CD4-positive, alpha-beta T cell treated with Interleukin-6 at 100 ng/mL for 8 hours (primary cell): ENCODE measurements around the gene STARD6.
A peak's percentile ranks its signal among the peaks of the same experiment; 100 is the strongest.
"Not testable (repeated sequence)": the region's sequence is repeated elsewhere in the genome, so short reads cannot be mapped to it uniquely, and the experiment has no call there.

Experiments
- DNase-seq: peaks from one replicate; pipeline ENCODE4 v3.0.0-alpha.2; 2020; ENCODE audit warnings: mixed read lengths, low spot score

Gene STARD6, protein sequence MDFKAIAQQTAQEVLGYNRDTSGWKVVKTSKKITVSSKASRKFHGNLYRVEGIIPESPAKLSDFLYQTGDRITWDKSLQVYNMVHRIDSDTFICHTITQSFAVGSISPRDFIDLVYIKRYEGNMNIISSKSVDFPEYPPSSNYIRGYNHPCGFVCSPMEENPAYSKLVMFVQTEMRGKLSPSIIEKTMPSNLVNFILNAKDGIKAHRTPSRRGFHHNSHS

DNA sequence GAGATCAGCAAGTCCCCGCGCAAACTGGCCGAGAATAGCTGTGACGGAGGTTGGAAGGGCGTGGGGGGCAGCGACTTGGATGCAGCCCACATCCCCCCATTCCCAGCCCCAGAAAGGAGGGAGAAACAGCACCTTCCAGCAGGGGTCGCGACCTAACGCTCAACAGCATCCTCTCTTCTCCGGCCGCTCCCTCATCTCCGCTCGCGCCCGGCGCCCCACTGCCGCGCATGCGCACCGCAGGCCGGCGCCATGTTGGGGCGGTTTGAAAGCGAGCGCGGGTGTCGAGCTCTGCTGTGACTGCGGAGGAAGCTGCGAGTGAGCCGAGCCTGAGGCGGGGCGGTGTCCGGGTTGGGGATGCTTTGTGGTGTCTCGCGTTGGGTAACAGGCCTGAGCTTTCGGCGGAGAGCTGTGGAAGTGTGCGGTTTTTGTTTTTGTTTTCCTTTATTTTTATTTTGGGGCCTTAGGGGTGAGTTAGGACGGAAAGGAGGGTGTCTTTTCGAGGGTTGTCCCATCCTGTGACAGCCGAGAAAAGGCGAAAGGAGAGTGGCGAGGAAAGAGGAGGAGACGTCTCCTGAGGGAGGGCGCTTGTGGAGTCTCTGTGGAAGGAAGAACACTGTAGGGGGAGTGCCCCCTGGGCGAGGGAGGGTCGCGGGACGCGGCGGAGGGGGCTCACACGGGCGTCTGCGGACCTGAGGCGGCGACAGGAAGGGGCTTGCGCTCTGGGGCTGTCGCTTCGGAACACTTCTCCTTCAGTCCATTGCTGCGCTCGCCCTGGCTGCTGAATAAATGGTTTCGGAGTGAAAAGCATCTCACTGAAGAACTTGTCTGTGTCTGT, at the start of gene STARD6, which contains the start of gene C18orf54:
STARD6 (minus strand) TSS at position 199 of the 835 bp plus-strand sequence. CDS start 3,285 bp downstream, outside the sequence.
C18orf54 (plus strand) TSS at position 247 of the 835 bp plus-strand sequence. CDS start 2,667 bp downstream, outside the sequence.
- peak; percentile 91 for DNase-seq

DNA sequence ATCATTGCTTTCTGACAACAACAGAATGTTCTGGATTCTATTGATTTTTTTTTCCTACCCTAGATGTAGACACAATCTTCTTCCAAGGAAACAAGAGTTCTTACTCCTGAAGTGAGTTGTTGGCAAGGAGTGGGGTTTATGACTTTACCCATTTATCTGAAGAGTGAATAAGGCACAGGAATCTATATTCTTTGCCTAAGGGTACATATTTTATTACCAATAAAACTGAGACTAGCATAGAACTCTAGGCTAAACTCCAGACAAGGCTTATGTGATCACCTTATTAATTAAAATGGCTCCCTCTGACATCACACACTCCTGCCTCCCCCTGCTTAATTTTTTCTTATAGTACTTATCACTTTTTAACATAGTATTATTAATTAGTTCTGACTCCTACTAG, 47.6 kb upstream of the STARD6 start:
- DNase-seq = no peak

DNA sequence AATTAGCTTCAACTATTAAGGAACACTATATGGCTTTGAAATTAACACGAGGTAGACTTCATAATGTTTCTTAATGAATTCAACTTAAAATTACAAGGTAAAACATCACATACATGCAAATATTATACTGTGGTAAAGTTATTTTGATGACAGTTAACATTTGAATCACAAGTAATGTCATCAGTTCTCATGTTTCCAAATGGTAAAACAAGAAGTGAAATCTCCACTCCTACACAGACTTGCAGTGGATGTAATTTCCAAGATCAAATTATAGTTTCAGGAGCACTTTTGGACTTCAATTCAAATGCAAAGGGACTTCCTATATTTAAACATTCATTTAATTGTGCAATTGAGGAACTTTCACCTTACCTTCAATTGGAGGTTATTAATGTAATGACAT, 39.1 kb upstream of the STARD6 start:
- no peak for DNase-seq

DNA sequence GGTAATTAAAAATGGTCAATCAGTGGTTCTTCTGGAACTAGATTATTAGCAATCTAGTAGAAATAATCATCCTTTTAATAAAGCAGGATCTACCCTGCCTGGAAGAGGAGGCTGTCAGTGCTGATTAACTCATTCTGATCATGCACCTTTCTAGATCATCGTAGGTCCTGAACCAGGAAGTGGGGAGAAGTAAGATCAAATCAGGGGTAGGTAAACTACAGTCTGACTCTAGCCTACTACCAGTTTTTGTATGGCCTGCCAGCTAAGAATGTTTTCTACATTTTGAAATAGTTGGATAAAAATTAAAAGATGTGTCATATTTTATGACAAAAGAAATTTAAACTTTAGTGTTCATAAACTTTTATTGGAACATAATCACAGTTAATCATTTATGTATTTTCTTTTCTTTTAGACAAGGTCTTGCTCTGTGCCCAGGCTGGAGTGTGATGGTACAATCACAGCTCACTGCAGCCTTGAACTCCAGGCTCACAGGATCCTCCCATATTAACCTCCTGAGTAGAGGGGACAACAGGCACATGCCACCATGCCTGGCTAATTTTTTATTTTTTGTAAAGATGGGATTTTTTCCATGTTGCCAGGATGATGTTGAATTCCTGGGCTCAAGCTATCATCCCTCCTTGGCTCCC, 36.1 kb upstream of the STARD6 start:
- no peak for DNase-seq

DNA sequence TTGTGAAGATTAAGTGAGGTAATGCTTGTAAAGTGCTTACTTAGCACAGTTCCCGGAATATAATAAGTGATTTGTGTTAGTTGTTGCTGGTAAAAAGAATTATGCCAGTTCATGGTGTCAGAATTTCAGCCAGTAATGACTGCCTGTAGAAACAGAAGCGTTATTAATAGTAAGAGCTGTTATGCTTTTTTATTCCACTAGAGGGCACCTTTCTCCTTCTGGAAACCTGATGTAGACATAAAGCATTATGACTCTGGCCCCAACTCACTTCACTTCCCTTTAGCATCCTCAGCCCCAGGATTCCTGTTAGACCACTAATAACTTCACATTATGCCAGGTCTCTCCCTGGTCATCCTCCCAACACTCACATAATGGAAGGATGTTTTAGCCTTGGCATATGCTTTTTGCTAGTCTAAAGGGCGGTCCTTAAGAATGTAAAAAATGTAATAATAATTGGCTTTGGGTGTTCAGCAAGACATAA, 34.9 kb upstream of the STARD6 start:
- DNase-seq = peak; percentile 53

DNA sequence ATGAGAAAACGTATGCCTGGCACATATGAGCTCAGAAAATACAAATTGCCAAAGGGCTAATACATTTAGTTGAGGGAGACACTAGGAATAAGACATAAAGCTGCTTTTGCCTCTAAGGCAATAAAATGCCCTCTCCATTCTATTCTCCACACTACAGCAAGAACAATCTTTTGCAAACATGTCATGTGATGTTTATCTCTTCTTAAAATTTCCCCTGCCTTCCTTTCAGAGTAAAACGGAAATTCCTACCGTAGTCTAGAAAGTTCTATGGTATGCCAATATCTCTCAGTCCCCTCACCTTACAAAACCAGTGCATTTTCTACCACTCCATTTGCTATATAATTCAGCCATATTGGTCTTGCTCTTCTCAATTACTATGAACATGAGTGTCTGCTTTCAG, 33.2 kb upstream of the STARD6 start:
- DNase-seq = no peak

DNA sequence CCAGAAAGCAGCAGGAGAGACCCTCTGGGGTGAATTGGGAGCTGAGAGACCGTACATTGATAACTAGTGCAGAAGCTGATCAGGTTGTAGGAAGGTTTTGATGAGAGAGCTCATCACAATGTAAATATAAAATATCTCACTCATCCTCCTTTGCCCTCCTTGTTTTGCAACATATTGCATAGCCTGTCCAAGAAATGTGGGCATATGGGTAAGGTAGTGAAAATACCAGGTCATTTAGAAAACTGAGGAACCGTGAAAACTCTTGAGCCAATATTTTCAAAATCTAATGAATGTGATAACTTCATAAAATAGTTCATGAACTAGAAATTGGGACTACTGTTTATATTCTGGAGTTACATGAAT, 31.5 kb upstream of the STARD6 start:
- DNase-seq = no peak

DNA sequence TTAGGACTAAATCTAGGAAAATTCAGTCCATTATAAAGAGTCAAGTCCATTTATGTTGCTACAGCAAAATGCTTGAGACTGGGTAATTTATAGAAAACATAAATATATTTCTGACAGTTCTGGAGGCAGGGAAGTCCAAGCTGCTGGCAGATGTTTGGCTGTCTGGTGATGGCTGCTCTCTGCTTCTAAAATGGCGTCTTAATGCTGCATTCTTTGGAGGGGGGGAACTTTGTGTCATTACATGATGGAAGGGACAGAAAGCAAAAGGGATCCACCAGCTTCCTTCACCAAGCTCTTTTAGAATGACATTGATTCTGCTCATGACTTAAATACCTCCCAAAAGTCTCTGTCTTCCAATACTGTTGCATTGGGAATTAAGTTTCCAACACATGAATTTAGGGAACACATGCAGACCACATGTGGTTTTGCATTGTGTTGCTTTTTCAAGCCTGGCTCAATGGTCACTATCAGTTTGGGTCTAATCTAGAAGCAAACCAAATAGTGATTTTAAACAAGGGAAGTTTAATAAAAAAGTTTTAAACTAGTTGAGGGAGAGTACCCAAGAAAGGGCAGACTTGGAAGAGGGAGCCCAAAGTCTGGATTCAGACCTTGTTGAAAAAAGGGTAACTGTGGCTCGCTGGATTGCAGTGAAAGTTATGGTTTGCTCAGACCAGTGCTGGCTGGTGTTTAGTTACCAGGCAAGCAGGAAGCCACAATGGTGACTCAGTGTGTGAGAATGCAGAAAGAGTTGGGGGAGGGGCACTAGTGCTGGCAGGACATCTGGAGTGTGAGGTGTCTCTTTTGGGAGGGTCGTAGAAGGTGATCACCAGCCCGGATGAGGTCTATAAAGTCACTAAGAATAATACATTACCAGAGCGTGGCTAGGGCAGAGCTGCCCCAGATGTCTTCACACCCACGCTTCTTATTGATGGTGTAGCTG, 30.8 kb upstream of the STARD6 start:
- DNase-seq = no peak

DNA sequence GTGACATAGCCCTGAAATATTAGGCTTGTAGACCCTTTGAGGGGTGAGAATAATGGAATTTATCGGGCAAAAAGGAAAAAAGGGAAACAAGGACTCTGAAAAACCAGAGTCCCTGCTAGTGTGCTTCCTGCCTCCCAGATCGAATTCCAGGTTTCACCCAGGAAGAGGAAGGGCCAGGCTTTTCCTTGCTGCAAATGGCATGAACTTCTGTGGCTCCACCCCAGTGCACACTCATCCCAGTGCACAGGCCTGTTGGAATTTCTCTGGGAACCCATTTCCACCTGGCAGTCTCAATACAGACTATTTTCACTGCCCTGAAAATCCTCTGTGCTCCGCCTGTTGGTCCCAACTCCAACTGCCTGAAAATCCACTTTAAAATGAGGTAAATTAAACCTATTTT, 30.0 kb upstream of the STARD6 start:
- DNase-seq = no peak

DNA sequence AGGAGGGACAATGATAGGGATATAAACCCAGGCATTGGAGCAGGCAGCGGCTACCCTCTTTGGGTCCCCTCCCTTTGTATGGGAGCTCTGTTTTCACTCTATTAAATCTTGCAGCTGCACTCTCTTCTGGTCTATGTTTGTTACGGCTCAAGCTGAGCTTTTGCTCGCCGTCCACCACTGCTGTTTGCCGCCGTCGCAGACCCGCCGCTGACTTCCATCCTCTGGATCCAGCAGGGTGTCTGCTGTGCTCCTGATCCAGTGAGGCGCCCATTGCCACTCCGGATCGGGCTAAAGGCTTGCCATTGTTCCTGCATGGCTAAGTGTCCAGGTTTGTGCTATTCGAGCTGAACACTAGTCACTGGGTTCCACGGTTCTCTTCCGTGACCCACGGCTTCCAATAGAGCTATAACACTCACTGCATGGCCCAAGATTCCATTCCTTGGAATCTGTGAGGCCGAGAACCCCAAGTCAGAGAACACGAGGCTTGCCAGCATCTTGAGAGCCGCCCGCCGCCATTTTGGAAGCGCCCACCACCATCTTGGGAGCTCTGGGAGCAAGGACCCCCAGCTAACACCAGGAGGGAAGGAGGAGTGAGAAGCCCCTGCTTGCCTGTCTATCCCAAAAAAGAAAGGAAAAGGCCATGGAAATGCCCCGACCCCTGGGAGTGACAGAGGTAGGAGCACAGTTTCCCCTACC, 29.3 kb upstream of the STARD6 start:
- DNase-seq = not testable (repeated sequence)

DNA sequence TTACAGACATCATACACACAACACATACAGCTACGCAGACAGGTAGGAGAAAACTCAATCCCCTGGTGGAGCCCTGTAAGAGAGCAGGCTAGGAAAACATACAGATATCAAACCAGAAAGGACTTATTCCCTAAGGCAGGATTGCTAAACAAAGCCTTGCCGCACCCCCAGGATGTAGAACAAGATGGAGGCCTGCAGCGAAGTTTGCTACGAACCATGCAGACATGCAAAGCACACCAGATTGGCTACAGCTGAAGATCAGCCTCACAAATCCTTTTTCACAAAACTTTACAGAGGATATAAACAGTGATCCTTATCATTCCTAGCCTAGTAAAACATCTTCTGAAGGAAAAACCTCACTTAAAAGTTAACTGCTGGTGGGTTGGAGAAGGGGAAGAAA, 28.4 kb upstream of the STARD6 start:
- no peak for DNase-seq

DNA sequence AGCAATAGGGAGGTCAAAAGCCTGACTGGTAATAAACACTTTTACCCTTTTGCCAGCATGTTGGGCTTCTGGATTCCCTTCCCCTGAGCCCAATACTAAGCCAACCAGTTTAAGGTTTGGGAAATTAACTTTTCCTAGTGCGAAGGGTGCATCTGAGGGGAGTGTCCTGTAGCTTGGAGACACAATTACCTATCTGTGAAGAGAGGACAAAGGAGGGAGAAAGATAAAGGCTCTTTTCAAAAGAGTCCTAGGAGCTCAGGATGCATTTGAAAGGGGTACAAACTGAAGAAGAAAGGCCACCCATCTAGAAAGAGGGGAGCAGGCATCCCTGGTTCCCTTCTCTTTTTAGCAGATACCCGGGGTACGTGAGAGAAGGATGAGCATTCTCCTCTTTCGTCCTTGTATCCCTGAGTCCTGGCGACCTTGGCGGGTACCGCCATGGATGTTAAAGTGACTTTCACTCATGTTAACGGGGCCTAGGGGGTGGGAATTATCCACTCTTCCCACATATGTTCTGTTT, 25.1 kb upstream of the STARD6 start:
- no peak for DNase-seq

DNA sequence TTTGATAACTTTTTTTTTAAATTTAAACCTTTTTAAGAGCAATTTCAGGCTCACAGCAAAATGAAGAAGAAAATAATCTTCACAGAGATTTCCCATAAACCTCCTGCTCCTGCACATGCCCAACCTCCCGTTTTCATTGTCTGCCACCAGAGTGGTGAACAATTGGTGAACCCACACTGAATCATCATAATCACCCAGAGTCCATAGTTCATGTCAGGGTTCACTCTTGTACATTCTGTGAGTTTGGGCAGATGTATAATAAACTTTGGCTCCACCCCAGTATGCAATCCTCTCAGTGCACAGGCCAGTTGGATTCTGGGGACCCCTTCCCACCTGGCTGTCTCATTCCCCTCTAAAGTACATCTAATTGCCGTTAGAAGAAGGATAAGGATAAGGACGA, 24.4 kb upstream of the STARD6 start:
- no peak for DNase-seq

DNA sequence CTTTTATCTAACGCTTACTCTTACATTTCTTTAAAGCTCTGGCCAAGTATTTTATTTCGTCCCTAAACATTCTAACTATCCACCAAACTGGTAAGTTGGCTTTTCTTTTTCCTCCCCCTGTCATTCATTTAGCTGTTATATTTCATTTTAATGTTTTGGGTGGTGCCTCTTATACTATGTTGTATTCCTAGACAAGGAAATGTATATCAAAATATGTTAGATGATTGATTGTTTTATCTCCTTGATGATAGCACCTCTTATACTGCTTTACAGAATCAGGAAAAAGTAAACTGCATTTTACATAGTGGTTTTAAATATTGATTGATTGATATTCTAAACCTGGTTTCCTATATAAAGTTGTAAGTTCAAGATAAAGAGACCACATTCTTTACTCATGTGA, 24.0 kb upstream of the STARD6 start:
- no peak for DNase-seq

DNA sequence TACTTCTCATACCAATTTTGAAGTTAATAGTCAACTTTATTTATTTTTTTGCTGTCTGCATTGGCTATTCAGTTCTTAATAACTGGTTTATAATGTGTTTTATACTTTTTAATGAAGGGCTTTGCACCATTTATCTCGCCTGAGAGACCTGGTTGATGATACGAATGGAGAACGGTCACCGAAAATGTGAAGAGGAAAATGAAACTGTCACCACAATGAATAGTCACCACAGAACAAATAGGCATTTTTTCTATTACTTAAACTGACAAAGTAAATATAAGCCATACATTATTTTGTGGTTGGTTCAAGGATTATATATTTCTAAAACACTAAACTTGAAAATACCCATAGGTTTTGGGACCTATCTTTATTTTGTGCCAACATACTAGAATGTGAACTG, 20.4 kb upstream of the STARD6 start:
- DNase-seq = no peak

DNA sequence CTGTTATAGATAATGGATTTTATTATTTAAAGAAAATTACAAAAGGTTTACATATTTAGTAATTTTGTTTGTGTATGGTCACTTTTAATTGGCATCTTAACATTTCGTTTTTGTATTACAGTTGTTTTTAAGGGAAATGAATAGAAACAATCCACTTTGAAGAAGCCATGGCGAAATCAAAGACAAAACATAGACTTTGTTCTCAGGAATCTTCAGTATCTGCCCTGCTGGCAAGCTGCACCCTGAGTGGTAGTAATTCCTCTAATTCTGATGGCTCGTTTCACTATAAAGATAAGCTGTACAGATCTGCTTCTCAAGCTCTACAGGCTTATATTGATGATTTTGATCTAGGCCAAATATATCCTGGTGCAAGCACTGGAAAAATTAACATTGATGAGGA, 2.7 kb upstream of the STARD6 start:
- no peak for DNase-seq

DNA sequence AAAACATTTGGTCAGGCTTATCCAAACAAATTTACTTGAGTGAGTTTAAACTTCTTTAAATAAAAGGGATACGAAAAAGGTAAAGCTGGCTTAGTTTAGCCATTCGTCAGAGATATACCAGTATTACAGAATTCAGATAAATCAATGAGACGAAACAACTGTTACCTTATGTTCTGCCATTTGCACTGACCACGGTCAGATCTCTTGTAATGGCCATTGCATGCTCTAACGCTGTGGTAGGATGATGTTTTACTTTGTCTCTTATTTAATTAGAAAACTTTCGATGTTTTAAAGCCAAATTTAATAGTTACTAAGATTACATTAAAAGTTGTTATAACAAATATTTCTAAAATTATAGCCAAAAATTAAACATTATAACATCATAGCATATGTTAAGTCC, 1.6 kb upstream of the STARD6 start:
- no peak for DNase-seq

DNA sequence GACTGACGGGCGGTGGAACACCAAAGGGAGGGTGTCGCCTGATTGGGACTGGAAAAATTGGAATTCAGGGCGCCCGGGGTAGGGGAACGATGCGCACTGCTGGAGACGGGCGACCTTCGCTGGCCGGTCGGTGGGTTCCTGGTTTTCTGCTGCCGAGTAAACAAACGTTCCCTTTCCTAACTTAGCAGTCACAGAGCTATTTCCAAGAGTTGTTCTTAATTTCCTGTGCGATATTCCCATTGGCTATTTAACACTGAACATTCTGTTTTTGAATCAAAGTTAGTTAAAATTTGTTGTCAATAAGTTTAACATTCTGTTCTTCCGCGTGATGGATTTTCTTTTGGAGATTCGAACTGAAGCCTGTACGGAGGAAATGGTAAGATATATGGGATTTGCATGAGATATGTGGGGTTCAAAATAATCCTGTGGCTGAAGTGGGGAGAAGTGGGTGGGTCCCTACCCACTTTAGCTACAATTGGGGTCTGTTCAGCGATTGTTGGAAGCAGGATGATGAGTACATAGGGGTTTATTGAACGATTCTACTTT, 910 bp upstream of the STARD6 start:
- no peak for DNase-seq

DNA sequence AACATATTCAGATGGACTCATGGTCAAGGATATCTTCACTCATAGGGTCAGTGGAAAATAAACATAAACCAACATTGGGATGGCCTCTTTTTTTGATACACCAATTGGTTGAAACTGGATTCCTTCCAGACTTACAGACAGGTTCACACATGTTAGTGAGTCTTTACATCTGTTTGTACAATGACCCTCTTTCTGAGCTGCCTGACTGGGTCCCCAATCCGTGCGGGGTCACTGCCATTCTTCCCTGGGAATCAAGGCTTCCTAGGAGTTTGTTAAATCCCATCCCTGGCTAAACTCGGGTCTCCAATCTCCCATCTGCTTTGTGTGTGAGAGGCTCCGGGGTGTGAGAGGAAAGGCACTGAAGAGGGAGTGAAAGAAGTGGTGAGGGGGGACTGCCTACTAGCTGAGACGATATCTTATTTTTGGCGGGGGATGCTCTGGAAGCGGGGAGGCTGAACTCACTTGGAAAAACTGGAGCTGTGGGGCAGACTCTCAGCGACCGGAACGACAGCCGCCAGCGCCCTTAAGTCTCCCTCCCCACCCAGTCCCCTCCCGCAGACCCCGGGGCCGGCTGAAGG, 487 bp downstream of the STARD6 start:
- DNase-seq = no peak

DNA sequence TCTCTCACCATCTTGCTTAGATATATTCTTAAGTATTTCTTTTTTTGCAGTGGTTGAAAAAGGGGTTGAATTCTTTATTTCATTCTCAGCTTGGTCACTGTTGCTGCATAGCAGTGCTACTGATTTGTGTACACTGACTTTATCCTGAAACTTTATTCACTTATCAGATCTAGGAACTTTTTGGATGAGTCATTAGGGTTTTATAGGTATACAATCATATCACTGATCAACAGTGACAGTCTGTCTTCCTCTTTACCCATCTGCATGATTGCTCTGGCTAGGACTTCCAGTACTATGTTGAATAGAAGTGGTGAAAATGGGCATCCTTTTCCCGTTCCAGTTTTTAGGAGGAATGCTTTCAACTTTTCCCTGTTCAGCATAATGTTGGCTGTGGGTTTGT, 6.5 kb downstream of the STARD6 start:
- no peak for DNase-seq
